DMS53 (cell line): ENCODE results near the gene ZBTB47.

ENCODE experiments used
- DNase-seq: peaks from one replicate; lab custom pipeline; 2025; lab: John Stamatoyannopoulos, UW

The ZBTB47 gene

GRCh38 chr3:42699511-42699971 is 46.0 kb downstream of the ZBTB47 start:
- DNase-seq: no peak

- no peak for DNase-seq
Measured at GRCh38 chr3:42700366-42701288, 47.1 kb downstream of the ZBTB47 start.

- peak; percentile 34 for DNase-seq
Measured at GRCh38 chr3:42701371-42702065, 48.0 kb downstream of the ZBTB47 start.

GRCh38 chr3:42702066-42702951 is 48.8 kb downstream of the ZBTB47 start, which contains the start of gene HHATL:
TSS of gene HHATL (minus strand) at chr3:42702798. CDS start at chr3:42700826, 1,972 bp downstream.
- no peak for DNase-seq

GRCh38 chr3:42702982-42703694 is 49.6 kb downstream of the ZBTB47 start:
- no peak for DNase-seq

- no peak for DNase-seq
Measured at GRCh38 chr3:42703695-42704025, 50.2 kb downstream of the ZBTB47 start.

- DNase-seq: no peak
Measured at GRCh38 chr3:42704136-42704841, 50.8 kb downstream of the ZBTB47 start.

GRCh38 chr3:42705058-42705767 is 51.7 kb downstream of the ZBTB47 start:
- DNase-seq: no peak

- DNase-seq: no peak
Measured at GRCh38 chr3:42705962-42706585, 52.6 kb downstream of the ZBTB47 start.

- no peak for DNase-seq
Measured at GRCh38 chr3:42706721-42707619, 53.5 kb downstream of the ZBTB47 start.

GRCh38 chr3:42707620-42708355 is 54.3 kb downstream of the ZBTB47 start:
- no peak for DNase-seq

- DNase-seq: no peak
Measured at GRCh38 chr3:42708611-42709151, 55.2 kb downstream of the ZBTB47 start.

GRCh38 chr3:42709621-42710020 is 56.1 kb downstream of the ZBTB47 start:
- no peak for DNase-seq

- no peak for DNase-seq
Measured at GRCh38 chr3:42710323-42711021, 57.0 kb downstream of the ZBTB47 start.

- DNase-seq: no peak
Measured at GRCh38 chr3:42711491-42712343, 58.2 kb downstream of the ZBTB47 start.

- DNase-seq: no peak
Measured at GRCh38 chr3:42712344-42712648, 58.8 kb downstream of the ZBTB47 start.
